HEK293 (cell line): ENCODE results near the gene TTLL10.
A peak's percentile ranks its signal among the peaks of the same experiment; 100 is the strongest.

Source experiments
- CTCF ChIA-PET: fragments of 350-600 bp; formaldehyde crosslinking; extraction: SDS; loops from one replicate; lab custom pipeline; 2021; ENCODE audit warnings: antibody characterized with exemption; lab: Yijun Ruan, JAX
- POLR2A ChIA-PET: fragments of 300-600 bp; formaldehyde crosslinking; extraction: SDS; loops from one replicate; lab custom pipeline; 2020; ENCODE audit warnings: antibody characterized with exemption, inconsistent platforms; lab: Yijun Ruan, JAX
- H3K27ac ChIP-seq: fragments of 200-500 bp; sonication (Bioruptor generic); 2 replicates; pipeline ENCODE4 v1.5.1; 2014; ENCODE audit warnings: low read depth, low read length, control low read depth, inconsistent platforms; ENCODE audit errors: extremely low read depth
- H3K36me3 ChIP-seq, 2 experiments: fragments of 200-500 bp in 1 of 2; sonication (Bioruptor generic) in 1 of 2; 1 replicate in 1 of 2; 2 replicates in 1 of 2; pipeline ENCODE4 v1.5.1; 2014 to 2017; ENCODE audit warnings: inconsistent platforms in 2 of 2, low read length in 2 of 2; ENCODE audit not compliant: control insufficient read depth in 2 of 2, insufficient read depth in 1 of 2
- H3K4me1 ChIP-seq: fragments of 200-500 bp; sonication (Bioruptor generic); 2 replicates; pipeline ENCODE4 v1.5.1; 2014; ENCODE audit warnings: mild to moderate bottlenecking, low read length, inconsistent platforms; ENCODE audit not compliant: control insufficient read depth, insufficient read depth
- H3K4me3 ChIP-seq: 2 replicates; pipeline ENCODE4 v1.5.1; 2011; ENCODE audit warnings: low read depth, mild to moderate bottlenecking, control low read depth, low read length, moderate library complexity
- H3K9me3 ChIP-seq: fragments of 200-500 bp; sonication (Bioruptor generic); 2 replicates; pipeline ENCODE4 v1.5.1; 2014; ENCODE audit warnings: low read depth, low read length, inconsistent platforms; ENCODE audit not compliant: control insufficient read depth, insufficient read depth
- HIC1 ChIP-seq: fragments of 450-650 bp; formaldehyde crosslinking; IDR thresholded peaks from 2 replicates; pipeline ENCODE4 v1.5.1; 2016; ENCODE audit warnings: missing biosample characterization, missing genetic modification characterization
- KLF8 ChIP-seq: fragments of 450-650 bp; formaldehyde crosslinking; IDR thresholded peaks from 2 replicates; pipeline ENCODE4 v1.5.1; 2016; ENCODE audit warnings: missing biosample characterization, missing genetic modification characterization
- MYNN ChIP-seq: fragments of 450-650 bp; formaldehyde crosslinking; IDR thresholded peaks from 2 replicates; pipeline ENCODE4 v1.5.1; 2016; ENCODE audit warnings: missing biosample characterization, missing genetic modification characterization, borderline replicate concordance
- PATZ1 ChIP-seq: fragments of 450-650 bp; formaldehyde crosslinking; IDR thresholded peaks from 2 replicates; pipeline ENCODE4 v1.5.1; 2016; ENCODE audit warnings: missing biosample characterization, missing genetic modification characterization
- SCRT1 ChIP-seq: fragments of 450-650 bp; formaldehyde crosslinking; IDR thresholded peaks from 2 replicates; pipeline ENCODE4 v1.5.1; 2016; ENCODE audit warnings: missing biosample characterization, missing genetic modification characterization, borderline replicate concordance
- SCRT2 ChIP-seq: fragments of 450-650 bp; formaldehyde crosslinking; IDR thresholded peaks from 2 replicates; pipeline ENCODE4 v1.5.1; 2016; ENCODE audit warnings: missing biosample characterization, missing genetic modification characterization
- ZBTB7A ChIP-seq: fragments of 450-650 bp; formaldehyde crosslinking; IDR thresholded peaks from 2 replicates; pipeline ENCODE4 v1.5.1; 2016; ENCODE audit warnings: low read depth, missing biosample characterization, missing genetic modification characterization
- ZNF112 ChIP-seq: fragments of 450-650 bp; formaldehyde crosslinking; IDR thresholded peaks from 2 replicates; pipeline ENCODE4 v1.5.0; 2017; ENCODE audit warnings: missing biosample characterization, missing genetic modification characterization
- ZNF510 ChIP-seq: fragments of 450-650 bp; formaldehyde crosslinking; IDR thresholded peaks from 2 replicates; pipeline ENCODE4 v1.5.1; 2018; ENCODE audit warnings: mild to moderate bottlenecking, missing genetic modification characterization, missing biosample characterization; ENCODE audit not compliant: insufficient replicate concordance
- ZNF623 ChIP-seq: fragments of 450-650 bp; formaldehyde crosslinking; IDR thresholded peaks from 2 replicates; pipeline ENCODE4 v1.5.1; 2016; ENCODE audit warnings: missing biosample characterization, missing genetic modification characterization
- TF ChIP-seq, protein P1 (sequence below): fragments of 450-650 bp; formaldehyde crosslinking; IDR thresholded peaks from 2 replicates; pipeline ENCODE4 v1.5.1; 2017; ENCODE audit warnings: missing biosample characterization, missing genetic modification characterization
- TF ChIP-seq, protein P2 (sequence below): fragments of 450-650 bp; formaldehyde crosslinking; IDR thresholded peaks from 2 replicates; pipeline ENCODE4 v1.5.1; 2016; ENCODE audit warnings: missing biosample characterization, missing genetic modification characterization, borderline replicate concordance

TTLL10 gene

GRCh38 chr1:1245817-1246576 is 72.3 kb downstream of the TTLL10 start:
- POLR2A ChIA-PET: no interaction called here

GRCh38 chr1:1246577-1247340 is 73.1 kb downstream of the TTLL10 start, which contains the start of gene C1QTNF12:
TSS of gene C1QTNF12 (minus strand) at chr1:1246722. CDS start at chr1:1246690, 32 bp downstream.
- POLR2A ChIA-PET: no interaction called here
- H3K27ac ChIP-seq: no peak within 1 kb of the TSS
- H3K4me1 ChIP-seq: no peaks in the 10 kb centered on the region; the same call in 1 of the 2 replicates
- no peak within 1 kb of the TSS for H3K4me3 ChIP-seq
- CTCF ChIA-PET: interaction anchor here (1.1 to 1.3 kb wide), 2 partner anchors 44 to 124 kb away, joined by 4 to 6 read pairs; no protein-coding TSS in a partner anchor
- H3K9me3 ChIP-seq: no peaks in the 10 kb centered on the region
- H3K36me3 ChIP-seq: no peaks in the 10 kb centered on the region; a peak in 1 of 3 replicates
- TF ChIP-seq MYNN: no peak
- TF ChIP-seq KLF8: peak; percentile 35; the same call in 1 of the 2 replicates
- TF ChIP-seq, protein P1, sequence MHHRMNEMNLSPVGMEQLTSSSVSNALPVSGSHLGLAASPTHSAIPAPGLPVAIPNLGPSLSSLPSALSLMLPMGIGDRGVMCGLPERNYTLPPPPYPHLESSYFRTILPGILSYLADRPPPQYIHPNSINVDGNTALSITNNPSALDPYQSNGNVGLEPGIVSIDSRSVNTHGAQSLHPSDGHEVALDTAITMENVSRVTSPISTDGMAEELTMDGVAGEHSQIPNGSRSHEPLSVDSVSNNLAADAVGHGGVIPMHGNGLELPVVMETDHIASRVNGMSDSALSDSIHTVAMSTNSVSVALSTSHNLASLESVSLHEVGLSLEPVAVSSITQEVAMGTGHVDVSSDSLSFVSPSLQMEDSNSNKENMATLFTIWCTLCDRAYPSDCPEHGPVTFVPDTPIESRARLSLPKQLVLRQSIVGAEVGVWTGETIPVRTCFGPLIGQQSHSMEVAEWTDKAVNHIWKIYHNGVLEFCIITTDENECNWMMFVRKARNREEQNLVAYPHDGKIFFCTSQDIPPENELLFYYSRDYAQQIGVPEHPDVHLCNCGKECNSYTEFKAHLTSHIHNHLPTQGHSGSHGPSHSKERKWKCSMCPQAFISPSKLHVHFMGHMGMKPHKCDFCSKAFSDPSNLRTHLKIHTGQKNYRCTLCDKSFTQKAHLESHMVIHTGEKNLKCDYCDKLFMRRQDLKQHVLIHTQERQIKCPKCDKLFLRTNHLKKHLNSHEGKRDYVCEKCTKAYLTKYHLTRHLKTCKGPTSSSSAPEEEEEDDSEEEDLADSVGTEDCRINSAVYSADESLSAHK: no peak
- TF ChIP-seq ZNF510 (tag by site-specific recombination): no peak
- TF ChIP-seq PATZ1: peak; percentile 20; the same call in 1 of the 2 replicates

More at GRCh38 chr1:1245817-1246576, 72.3 kb downstream of the TTLL10 start:
- no peaks in the 10 kb centered on the region for H3K36me3 ChIP-seq
- no peaks in the 10 kb centered on the region; the same call in 1 of the 2 replicates for H3K4me1 ChIP-seq
- H3K27ac ChIP-seq: no peak overlapping the region
- H3K9me3 ChIP-seq: no peaks in the 10 kb centered on the region
- no peak overlapping the region for H3K4me3 ChIP-seq
- TF ChIP-seq SCRT2 (tag by site-specific recombination) (peak; percentile 71), SCRT1 (tag by site-specific recombination) (0 out of 2 replicates have a peak, but pooled peaks have one; percentile 20)
- TF ChIP-seq, protein P2, sequence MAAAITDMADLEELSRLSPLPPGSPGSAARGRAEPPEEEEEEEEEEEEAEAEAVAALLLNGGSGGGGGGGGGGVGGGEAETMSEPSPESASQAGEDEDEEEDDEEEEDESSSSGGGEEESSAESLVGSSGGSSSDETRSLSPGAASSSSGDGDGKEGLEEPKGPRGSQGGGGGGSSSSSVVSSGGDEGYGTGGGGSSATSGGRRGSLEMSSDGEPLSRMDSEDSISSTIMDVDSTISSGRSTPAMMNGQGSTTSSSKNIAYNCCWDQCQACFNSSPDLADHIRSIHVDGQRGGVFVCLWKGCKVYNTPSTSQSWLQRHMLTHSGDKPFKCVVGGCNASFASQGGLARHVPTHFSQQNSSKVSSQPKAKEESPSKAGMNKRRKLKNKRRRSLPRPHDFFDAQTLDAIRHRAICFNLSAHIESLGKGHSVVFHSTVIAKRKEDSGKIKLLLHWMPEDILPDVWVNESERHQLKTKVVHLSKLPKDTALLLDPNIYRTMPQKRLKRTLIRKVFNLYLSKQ (tag by site-specific recombination): no peak
- CTCF ChIA-PET: no interaction called here

- no peak overlapping the region for H3K27ac ChIP-seq
- H3K9me3 ChIP-seq: no peaks in the 10 kb centered on the region
- no peaks in the 10 kb centered on the region; the same call in 1 of the 2 replicates for H3K4me1 ChIP-seq
- H3K4me3 ChIP-seq: no peak overlapping the region
- H3K36me3 ChIP-seq: peaks cover 0 to 4% of the 10 kb centered on the region in 2 experiments; a peak in 2 of 3 replicates
- ChIA-PET POLR2A (no interaction called here), CTCF (interaction anchor here (1.1 to 1.3 kb wide), 2 partner anchors 43 to 125 kb away, joined by 4 to 6 read pairs; no protein-coding TSS in a partner anchor)
- TF ChIP-seq HIC1 (tag by site-specific recombination): 0 out of 2 replicates have a peak, but pooled peaks have one; percentile 41
- peak; percentile 50; the same call in 1 of the 2 replicates for TF ChIP-seq ZBTB7A (tag by site-specific recombination)
- TF ChIP-seq ZNF623 (tag by site-specific recombination): no peak
- no peak for TF ChIP-seq ZNF112 (tag by site-specific recombination)
These were observed 73.7 kb downstream of the TTLL10 start for GRCh38 chr1:1247341-1247913.
